ENCODE measurements around the gene ADCY4.
A peak's percentile ranks its signal among the peaks of the same experiment; 100 is the strongest.

The ADCY4 gene

DNA sequence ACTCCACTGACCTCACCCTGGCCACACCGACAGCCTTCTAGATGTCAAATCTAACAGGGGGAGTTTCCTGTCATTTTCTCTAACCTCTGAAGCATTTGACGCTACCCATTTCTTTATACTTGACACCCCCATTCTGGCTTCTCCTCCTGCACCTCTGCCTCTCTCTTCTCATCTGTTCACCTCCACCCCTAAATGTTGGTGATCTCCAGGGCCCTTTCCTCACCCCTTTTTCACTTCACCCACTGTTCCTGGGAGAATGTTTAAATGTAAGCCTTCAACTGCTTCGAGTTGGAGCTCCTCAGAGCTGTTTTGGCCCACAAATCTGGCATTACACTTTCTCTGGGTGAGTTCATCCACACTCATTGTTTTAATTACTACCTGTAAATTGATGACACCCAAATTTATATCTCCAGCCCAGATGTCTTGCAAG is 63.0 kb downstream of the ADCY4 start:
- DNase-seq, result no peak

DNA sequence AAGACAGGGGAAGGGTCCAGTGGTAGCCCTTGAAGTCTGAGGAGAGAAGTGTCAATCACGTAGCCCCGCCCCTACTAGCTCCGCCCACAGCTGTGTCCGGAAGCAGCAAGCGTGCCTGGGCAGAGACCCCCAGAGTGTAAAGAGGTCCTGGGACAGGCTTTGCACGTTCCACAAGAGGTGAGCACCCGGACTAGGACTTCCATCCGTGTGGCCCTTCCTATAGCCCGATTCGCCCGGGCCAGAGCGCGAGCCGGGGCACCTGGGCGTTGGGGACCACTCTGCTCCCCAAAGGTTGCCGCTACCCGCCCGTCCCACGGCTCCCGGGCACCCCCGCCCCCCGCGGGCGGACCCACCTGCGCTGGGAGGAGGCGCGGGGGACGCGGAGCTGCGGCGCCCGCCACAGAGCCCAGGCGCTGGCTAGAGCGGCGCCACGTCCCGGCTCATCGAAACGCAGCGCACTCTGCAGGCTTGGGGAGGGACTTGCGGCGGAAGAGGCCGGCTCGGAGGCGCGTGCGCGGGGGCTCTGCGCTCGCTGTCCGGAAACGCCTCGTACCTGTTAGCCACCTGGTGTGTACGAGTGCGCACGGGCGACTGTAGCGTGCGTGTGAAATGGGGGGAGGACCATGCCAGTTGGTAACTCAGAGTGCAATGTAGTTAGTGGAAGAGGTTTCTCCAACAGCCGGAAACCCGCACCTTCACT is 63.6 kb downstream of the ADCY4 start, which contains the start of gene RABGGTA:
Gene RABGGTA (minus strand): TSS at position 464 of the 700 bp plus-strand sequence. CDS start 482 bp downstream, outside the sequence.
- DNase-seq, result peak; percentile 88

DNA sequence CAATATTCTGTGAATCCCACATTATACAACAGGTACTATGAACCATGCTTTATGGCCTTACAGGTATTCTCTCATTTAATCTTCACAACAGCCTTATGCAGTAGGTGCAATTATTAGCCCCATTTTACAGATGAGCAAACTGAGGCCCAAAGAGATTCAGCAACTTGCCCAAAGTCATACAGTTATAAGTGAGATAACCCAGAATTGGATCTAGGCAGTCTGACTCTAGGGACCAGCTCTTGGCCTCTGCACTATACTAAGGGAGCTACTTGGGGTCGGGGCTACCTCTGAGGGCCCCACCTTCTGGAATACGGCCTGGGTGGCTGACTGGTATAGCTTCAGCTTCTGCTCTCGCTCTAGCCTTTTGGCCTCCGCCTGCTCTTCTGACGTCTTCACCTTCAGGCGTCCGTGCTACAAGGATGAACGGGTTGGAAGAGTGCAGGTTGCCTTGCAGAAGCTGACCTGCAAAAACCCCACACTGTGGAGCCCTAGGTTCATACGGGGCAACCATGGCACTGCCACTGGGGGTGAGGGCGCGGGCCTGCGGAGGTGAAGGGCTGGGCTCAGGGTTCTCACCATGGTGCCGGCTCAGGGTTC is 64.2 kb downstream of the ADCY4 start:
- no peak for DNase-seq

DNA sequence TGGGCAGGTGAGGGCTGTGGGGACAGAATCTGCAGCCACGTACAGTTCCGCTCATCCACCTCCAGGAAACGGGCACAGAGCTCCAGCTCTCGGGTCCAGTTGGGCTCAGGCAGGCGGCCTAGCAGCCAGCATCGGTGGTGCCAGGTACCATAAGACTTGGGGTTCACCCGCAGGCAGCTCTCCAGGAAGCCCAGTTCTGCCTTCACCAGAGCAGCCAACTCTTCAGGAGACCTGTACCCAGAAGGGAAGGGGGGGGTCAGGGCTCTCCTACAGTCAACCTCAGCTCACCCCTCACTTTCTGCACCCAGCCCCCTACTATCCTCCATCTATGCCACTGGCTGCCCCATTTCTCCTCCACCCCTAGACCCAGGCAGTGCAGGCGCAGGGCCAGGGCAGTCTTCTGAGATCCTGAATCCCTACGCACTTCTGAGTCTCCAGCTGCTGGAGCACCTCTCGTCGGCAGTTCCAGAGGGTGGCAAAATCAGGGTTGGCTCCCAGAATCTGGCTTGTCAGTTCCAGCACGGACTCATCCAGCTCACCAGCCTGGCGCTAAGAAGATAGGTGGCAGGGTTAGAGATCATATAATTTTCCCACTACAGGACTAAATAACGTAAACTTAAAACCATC is 64.8 kb downstream of the ADCY4 start:
- DNase-seq, result no peak

DNA sequence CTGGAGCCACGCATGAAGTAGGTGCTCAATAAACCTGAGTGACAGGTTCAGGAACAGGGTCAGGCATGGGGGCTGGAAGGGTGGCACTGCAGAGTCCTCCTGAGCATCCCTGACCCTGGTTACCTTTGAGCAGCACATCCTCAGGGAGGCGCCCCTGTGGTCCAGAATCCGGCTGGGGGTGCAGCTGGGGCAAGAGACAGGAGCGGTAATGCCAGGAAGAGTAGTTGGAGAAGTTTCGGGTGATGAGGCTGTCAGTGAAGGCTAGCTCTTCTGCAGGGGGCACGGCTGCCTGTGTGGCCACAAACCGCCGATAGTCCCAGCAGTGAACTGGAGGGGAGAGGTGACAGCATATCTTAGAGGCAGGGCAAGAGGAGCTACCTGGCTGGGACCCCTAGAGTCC is 65.5 kb downstream of the ADCY4 start:
- no peak for DNase-seq
